ENCODE measurements around the gene APBB2.

APBB2 gene

GRCh38 chr4:40881851-40882250 lies 332.5 kb downstream of the APBB2 start:
- peak; percentile 67 for DNase-seq

- no peak for DNase-seq
These were observed 333.2 kb downstream of the APBB2 start for GRCh38 chr4:40881096-40881495.

- no peak for DNase-seq
These were observed 335.7 kb downstream of the APBB2 start for GRCh38 chr4:40878548-40879055.

GRCh38 chr4:40877081-40877480 lies 337.3 kb downstream of the APBB2 start:
- no peak for DNase-seq

GRCh38 chr4:40875507-40876150 lies 338.7 kb downstream of the APBB2 start:
- no peak for DNase-seq

- DNase-seq, result peak; percentile 70
These were observed 339.4 kb downstream of the APBB2 start for GRCh38 chr4:40874901-40875300.

- DNase-seq, result no peak
These were observed 340.0 kb downstream of the APBB2 start for GRCh38 chr4:40874331-40874730.

GRCh38 chr4:40871695-40872250 lies 342.6 kb downstream of the APBB2 start:
- DNase-seq, result no peak

- no peak for DNase-seq
These were observed 344.2 kb downstream of the APBB2 start for GRCh38 chr4:40870150-40870549.

GRCh38 chr4:40865696-40866095 lies 348.6 kb downstream of the APBB2 start:
- no peak for DNase-seq

- no peak for DNase-seq
These were observed 349.8 kb downstream of the APBB2 start for GRCh38 chr4:40864531-40864930.

- no peak for DNase-seq
These were observed 355.4 kb downstream of the APBB2 start for GRCh38 chr4:40858962-40859361.

- DNase-seq, result peak; percentile 25
These were observed 356.4 kb downstream of the APBB2 start for GRCh38 chr4:40857956-40858355.

GRCh38 chr4:40856840-40857362 lies 357.4 kb downstream of the APBB2 start:
- DNase-seq, result peak; percentile 91

- DNase-seq, result no peak
These were observed 358.0 kb downstream of the APBB2 start for GRCh38 chr4:40856277-40856839.

GRCh38 chr4:40850496-40850895 lies 363.8 kb downstream of the APBB2 start:
- no peak for DNase-seq

GRCh38 chr4:40848940-40849339 lies 365.4 kb downstream of the APBB2 start:
- no peak for DNase-seq

- peak; percentile 52 for DNase-seq
These were observed 366.1 kb downstream of the APBB2 start for GRCh38 chr4:40848251-40848650.

- DNase-seq, result no peak
These were observed 367.8 kb downstream of the APBB2 start for GRCh38 chr4:40846532-40846931.

GRCh38 chr4:40845154-40845835 lies 369.0 kb downstream of the APBB2 start:
- DNase-seq, result no peak

- DNase-seq, result no peak
These were observed 370.1 kb downstream of the APBB2 start for GRCh38 chr4:40844261-40844660.

GRCh38 chr4:40843696-40844095 lies 370.6 kb downstream of the APBB2 start:
- no peak for DNase-seq

GRCh38 chr4:40842725-40843423 lies 371.5 kb downstream of the APBB2 start:
- peak; percentile 77 for DNase-seq

All from eye (tissue), 1 donor.